GM21786 (cell line): ENCODE data around the gene KRTAP4-1.
"Not testable (repeated sequence)": the region's sequence is repeated elsewhere in the genome, so short reads cannot be mapped to it uniquely, and the experiment has no call there.

Source experiments
- ATAC-seq: cut with Tn5 transposase; IDR thresholded peaks from one replicate; pipeline ENCODE4 v1.9.1; 2021; ENCODE audit not compliant: unreplicated experiment

The KRTAP4-1 gene

GRCh38 chr17:41176744-41177387, 7.8 kb downstream of the KRTAP4-1 start:
- ATAC-seq: no peak

GRCh38 chr17:41171886-41172285, 12.8 kb downstream of the KRTAP4-1 start:
- no peak for ATAC-seq

- ATAC-seq: no peak
Observed at GRCh38 chr17:41168121-41168520, 16.6 kb downstream of the KRTAP4-1 start, which contains the start of gene KRTAP4-3. KRTAP4-3 (minus strand) TSS chr17:41168221; CDS start chr17:41168172, 49 bp downstream.

GRCh38 chr17:41167561-41167960, 17.1 kb downstream of the KRTAP4-1 start:
- ATAC-seq: no peak

GRCh38 chr17:41163828-41164227, 20.9 kb downstream of the KRTAP4-1 start:
- no peak for ATAC-seq

GRCh38 chr17:41160648-41161047, 24.1 kb downstream of the KRTAP4-1 start, which contains the start of gene KRTAP4-4:
KRTAP4-4 (minus strand) TSS chr17:41160748; CDS start chr17:41160691, 57 bp downstream.
- ATAC-seq: no peak

- ATAC-seq: not testable (repeated sequence)
Observed at GRCh38 chr17:41160190-41160589, 24.5 kb downstream of the KRTAP4-1 start.

GRCh38 chr17:41153856-41154255, 30.9 kb downstream of the KRTAP4-1 start:
- ATAC-seq: no peak

- no peak for ATAC-seq
Observed at GRCh38 chr17:41151525-41151924, 33.2 kb downstream of the KRTAP4-1 start.

GRCh38 chr17:41150026-41150425, 34.7 kb downstream of the KRTAP4-1 start:
- ATAC-seq: no peak

GRCh38 chr17:41149652-41149985, 35.1 kb downstream of the KRTAP4-1 start, which contains the start of gene KRTAP4-5:
KRTAP4-5 (minus strand) TSS chr17:41149825; CDS start chr17:41149767, 58 bp downstream.
- no peak for ATAC-seq

- not testable (repeated sequence) for ATAC-seq
Observed at GRCh38 chr17:41148971-41149651, 35.6 kb downstream of the KRTAP4-1 start.

GRCh38 chr17:41147531-41148204, 37.0 kb downstream of the KRTAP4-1 start:
- no peak for ATAC-seq

- ATAC-seq: no peak
Observed at GRCh38 chr17:41145261-41145660, 39.5 kb downstream of the KRTAP4-1 start.

GRCh38 chr17:41144846-41145245, 39.9 kb downstream of the KRTAP4-1 start:
- ATAC-seq: no peak

- no peak for ATAC-seq
Observed at GRCh38 chr17:41141361-41141760, 43.4 kb downstream of the KRTAP4-1 start.

- ATAC-seq: no peak
Observed at GRCh38 chr17:41140360-41141131, 44.2 kb downstream of the KRTAP4-1 start, which contains the start of gene KRTAP4-6. KRTAP4-6 (minus strand) TSS chr17:41140544; CDS start chr17:41140487, 57 bp downstream.

GRCh38 chr17:41139865-41140264, 44.8 kb downstream of the KRTAP4-1 start:
- not testable (repeated sequence) for ATAC-seq
